Muscle layer of colon (tissue), 2 donors: Measurements from ENCODE around the gene OR10AD1.

ENCODE experiments used
- H3K27ac ChIP-seq: one replicate; pipeline ENCODE4 v1.7.0; 2013; ENCODE audit warnings: low read depth, mild to moderate bottlenecking, low read length, moderate library complexity
- H3K27me3 ChIP-seq, 2 donors: one replicate each; pipeline ENCODE4 v1.7.0; 2013; ENCODE audit warnings: low read length in 2 of 2, mild to moderate bottlenecking in 2 of 2; ENCODE audit not compliant: insufficient read depth in 2 of 2, control insufficient read depth in 1 of 2
- H3K36me3 ChIP-seq: one replicate; pipeline ENCODE4 v1.7.0; 2013; ENCODE audit warnings: mild to moderate bottlenecking, low read length; ENCODE audit not compliant: insufficient read depth
- H3K4me1 ChIP-seq: one replicate; pipeline ENCODE4 v1.7.0; 2013; ENCODE audit warnings: mild to moderate bottlenecking, low read length; ENCODE audit not compliant: insufficient read depth
- H3K4me3 ChIP-seq, 2 donors: one replicate each; pipeline ENCODE4 v1.7.0; 2013; ENCODE audit warnings: low read length in 2 of 2, low read depth in 1 of 2, mild to moderate bottlenecking in 1 of 2, moderate library complexity in 1 of 2
- H3K9ac ChIP-seq: one replicate; pipeline ENCODE4 v1.7.0; 2013; ENCODE audit warnings: low read length
- H3K9me3 ChIP-seq: one replicate; pipeline ENCODE4 v1.7.0; 2013; ENCODE audit warnings: mild to moderate bottlenecking, low read length
- donor health status: abdominal sarcoma.
- donor health status: Adenocarcinoma of cecum.

OR10AD1 gene

DNA sequence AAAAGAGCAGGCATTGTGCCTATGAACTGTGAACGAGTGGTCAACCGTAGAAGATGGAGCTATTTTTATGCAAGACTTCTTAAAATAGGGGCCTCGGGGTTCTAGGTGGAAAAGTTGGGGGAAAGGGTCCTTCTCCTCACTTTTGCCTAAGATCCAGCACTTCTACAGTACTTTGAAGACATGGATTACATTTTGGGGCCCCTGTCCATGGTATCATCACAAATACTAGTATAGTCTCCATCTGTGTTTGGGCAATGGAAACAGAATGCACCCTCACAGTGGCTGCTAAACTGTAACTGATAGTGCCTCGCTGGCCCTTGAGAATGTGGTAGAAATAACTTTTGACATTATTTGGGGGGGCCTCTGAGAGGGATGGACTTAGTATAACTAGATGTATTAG lies 25.1 kb downstream of the OR10AD1 start:
- H3K9me3 ChIP-seq: no peaks in the 10 kb centered on the region
- peaks cover 8% of the 10 kb centered on the region for H3K4me1 ChIP-seq

DNA sequence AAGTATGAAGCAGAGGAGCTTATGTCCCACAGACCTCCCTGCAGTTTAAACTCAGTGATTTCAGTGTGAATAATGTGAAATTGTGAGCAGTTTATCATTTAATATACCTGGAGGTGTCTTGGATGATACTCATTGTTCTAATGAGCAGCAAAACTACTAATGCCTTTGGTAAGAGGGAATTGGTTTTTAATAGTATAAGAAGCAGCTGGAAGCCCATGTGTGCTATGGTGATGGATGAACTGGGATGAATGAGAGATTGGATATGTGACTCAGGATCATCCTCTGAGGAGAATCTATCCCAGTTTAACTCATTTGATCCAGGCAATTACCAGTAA lies 26.7 kb downstream of the OR10AD1 start:
- no peak overlapping the region for H3K27ac ChIP-seq
- H3K9ac ChIP-seq: no peak overlapping the region
- H3K4me3 ChIP-seq: no peak overlapping the region
- no peaks in the 10 kb centered on the region for H3K9me3 ChIP-seq
- H3K36me3 ChIP-seq: no peaks in the 10 kb centered on the region
- H3K27me3 ChIP-seq: peaks cover 6 to 15% of the 10 kb centered on the region in 2 donors
- no peaks in the 10 kb centered on the region for H3K4me1 ChIP-seq

More for the DNA sequence above, 25.1 kb downstream of the OR10AD1 start:
- peaks cover 17 to 30% of the 10 kb centered on the region in 2 donors for H3K27me3 ChIP-seq
- no peak overlapping the region for H3K27ac ChIP-seq
- H3K36me3 ChIP-seq: no peaks in the 10 kb centered on the region
- no peak overlapping the region for H3K9ac ChIP-seq
- H3K4me3 ChIP-seq: no peak overlapping the region

DNA sequence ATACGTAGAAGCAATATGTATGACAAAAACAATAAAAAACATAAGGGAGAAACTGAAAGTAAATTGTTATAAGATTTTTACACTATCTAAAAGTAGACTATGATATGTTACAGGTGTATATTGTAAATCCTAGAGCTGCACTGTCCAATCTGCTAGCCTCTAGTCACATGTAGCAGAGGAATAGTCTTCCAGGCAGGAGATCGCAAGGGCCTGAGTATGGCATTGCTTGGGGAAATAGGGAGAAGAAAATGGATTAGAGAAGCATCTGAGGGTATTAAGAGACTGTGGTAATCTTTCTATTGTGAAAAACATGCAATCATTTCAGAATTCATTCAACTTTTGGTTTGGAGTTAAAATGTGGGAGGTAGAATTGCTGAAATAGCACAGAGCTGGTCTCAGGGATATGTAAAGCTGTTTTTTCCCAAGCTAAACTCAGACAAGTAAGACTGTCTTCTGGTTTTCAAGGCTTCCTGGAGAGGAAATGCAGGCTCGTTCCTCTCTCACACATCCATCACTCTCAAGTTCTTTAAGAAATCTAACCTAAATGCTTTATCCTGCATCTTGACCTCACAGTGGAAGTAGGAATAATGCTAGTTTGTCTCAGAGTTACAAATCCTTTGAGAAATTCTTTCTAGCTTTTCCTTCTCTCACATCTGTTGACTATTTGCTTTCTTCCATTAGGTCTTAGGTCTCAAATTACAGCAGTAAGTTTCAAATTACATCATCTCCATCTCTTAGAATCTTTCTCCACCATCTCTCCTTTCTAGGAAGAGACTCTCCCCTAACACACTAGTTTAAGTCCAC lies 27.3 kb downstream of the OR10AD1 start:
- no peak overlapping the region for H3K9ac ChIP-seq

DNA sequence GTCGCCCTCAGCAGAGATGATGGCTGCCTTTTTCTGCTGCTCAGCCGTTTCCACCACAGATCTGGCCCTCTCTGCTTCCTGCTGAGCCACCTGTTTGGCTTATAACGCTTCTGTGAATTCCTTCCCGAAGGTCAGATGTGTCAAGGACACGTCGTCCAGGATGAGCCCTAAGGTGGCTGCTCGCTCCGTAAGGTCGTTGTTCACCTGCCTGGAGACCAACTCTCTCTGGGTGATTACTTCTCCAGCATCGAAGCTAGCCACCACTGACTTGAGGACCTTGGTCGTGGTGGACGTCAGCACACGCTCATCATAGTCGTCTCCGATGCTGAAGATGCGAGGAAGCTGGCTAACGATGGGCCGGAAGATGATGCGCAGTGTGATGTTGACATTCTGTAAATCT lies 34.1 kb downstream of the OR10AD1 start:
- Histone ChIP-seq H3K9ac (no peak overlapping the region), H3K4me1 (no peaks in the 10 kb centered on the region), H3K36me3 (no peaks in the 10 kb centered on the region), H3K9me3 (no peaks in the 10 kb centered on the region), H3K27me3 (no peaks in the 10 kb centered on the region), H3K4me3 (no peak overlapping the region), H3K27ac (no peak overlapping the region)

More for the DNA sequence above, 27.3 kb downstream of the OR10AD1 start:
- Histone ChIP-seq H3K36me3 (no peaks in the 10 kb centered on the region), H3K27me3 (peaks cover 0 to 9% of the 10 kb centered on the region in 2 donors), H3K4me1 (no peaks in the 10 kb centered on the region), H3K4me3 (no peak overlapping the region), H3K27ac (no peak overlapping the region), H3K9me3 (no peaks in the 10 kb centered on the region)

DNA sequence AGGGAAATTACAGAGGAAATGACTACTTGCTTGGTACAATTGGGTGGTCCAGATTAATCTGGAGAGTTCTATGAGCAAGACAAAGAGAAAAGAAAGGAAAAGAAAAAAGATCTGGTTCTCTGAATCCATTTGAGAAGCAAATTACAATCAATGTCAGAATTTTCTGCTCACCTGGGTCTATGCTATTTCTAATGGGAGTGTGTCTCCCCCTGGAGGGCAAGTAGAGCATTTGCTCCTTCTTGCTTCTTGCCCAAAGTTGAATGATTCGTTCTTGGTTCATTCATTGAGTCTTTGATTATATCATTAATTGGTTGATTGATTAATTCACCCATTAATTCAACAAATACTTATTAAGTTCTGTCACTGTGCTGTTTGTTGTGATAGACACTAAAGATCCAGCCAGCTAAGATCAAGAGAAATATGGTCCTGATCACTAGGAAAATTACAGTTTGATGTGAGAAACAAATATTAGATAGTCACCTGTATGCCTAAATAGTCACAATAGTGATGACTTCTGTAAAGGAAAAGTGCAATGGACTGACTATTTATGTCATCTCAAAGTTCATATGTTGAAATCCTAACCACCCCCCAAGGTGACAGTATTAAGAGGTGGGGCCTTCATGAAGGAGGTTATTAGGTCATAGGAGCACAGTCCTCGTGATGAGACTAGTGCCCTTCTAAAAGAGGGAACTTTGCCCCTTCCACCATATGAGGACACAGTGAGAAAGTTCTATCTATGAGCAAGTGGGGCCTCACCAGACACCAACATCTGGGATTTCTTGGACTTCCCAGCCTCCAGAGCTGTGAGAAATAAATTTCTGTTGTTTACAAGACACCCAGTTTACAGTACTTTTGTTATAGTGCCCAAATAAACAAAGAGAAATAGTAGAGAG lies 37.8 kb downstream of the OR10AD1 start:
- H3K36me3 ChIP-seq: no peaks in the 10 kb centered on the region
- H3K4me3 ChIP-seq: no peak overlapping the region
- no peak overlapping the region for H3K9ac ChIP-seq
- H3K27ac ChIP-seq: no peak overlapping the region
- H3K27me3 ChIP-seq: no peaks in the 10 kb centered on the region
- no peaks in the 10 kb centered on the region for H3K4me1 ChIP-seq
- no peaks in the 10 kb centered on the region for H3K9me3 ChIP-seq

DNA sequence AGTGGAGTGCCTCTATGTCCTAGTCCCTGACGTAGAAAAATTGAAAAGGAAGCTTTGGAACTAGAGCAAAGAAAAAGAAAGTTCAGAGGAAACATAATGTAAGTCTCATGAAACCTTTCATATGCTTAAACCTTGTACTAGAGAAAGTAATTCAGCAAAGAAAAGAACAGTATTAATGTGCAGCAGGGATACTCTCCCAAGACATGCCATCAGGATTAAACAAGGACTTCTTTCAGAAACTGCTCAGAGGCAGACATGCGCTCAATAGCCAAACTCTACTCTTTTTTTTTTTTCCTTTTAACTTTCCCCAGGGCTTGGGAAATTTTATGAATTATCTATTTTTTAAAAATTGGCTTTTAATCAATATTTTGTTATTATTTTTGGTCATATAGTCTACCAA lies 38.6 kb downstream of the OR10AD1 start:
- H3K4me3 ChIP-seq: no peak overlapping the region
- H3K27ac ChIP-seq: no peak overlapping the region
- H3K9me3 ChIP-seq: no peaks in the 10 kb centered on the region
- no peaks in the 10 kb centered on the region for H3K4me1 ChIP-seq
- no peaks in the 10 kb centered on the region for H3K36me3 ChIP-seq
- no peak overlapping the region for H3K9ac ChIP-seq
- no peaks in the 10 kb centered on the region for H3K27me3 ChIP-seq

DNA sequence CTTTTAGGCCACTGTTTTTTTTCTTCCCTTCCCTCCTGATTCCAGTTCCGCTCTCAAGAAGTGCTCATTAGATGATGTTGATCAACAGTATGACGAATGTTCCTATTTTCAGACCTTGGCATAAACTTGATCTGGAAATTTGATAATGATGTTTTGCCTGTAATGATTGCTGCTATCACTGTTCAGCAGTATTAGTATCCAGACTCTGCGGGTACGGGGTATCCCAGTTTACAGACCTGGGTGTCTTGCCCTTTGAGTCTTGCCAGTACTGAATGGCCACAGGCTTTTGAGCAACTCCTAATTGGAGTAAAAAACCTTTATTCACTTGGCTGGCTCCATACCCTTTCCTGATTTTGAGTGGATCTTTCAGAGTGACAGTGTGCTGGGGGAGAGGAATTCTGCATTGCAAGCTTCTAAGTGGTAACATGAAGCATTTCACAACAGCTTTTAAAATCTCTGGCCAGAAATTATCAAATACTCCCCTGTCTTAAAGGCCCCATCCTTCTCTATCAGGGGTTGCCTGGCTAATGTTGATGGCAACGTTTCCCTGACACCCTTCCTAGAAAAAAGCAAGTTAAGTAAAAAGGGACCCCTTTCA lies 39.8 kb downstream of the OR10AD1 start:
- H3K9ac ChIP-seq: no peak overlapping the region
- H3K9me3 ChIP-seq: no peaks in the 10 kb centered on the region
- no peak overlapping the region for H3K27ac ChIP-seq
- H3K4me1 ChIP-seq: no peaks in the 10 kb centered on the region
- no peak overlapping the region for H3K4me3 ChIP-seq
- no peaks in the 10 kb centered on the region for H3K27me3 ChIP-seq
- no peaks in the 10 kb centered on the region for H3K36me3 ChIP-seq

DNA sequence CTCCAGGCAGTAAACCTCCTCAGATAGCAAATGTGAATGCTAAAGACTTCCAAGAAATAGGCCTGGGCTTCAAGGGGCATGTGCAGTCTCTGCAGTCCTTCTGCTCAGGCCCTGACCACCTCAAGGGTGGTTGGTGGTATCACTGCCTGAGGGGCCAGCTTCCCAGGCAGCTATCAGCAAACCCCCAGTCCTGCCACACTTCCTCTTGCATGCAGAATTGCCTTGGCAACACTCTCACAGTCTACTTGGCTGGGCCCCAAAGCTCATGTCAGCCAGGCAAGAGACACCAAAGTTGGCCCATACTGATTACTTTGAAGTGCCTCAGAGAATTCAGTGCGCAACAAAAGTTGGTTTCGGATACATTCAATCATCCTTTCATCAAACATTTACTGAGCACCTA lies 42.3 kb downstream of the OR10AD1 start:
- H3K9me3 ChIP-seq: no peaks in the 10 kb centered on the region
- H3K27ac ChIP-seq: no peak overlapping the region
- no peaks in the 10 kb centered on the region for H3K4me1 ChIP-seq
- H3K27me3 ChIP-seq: no peaks in the 10 kb centered on the region
- no peak overlapping the region for H3K4me3 ChIP-seq
- no peak overlapping the region for H3K9ac ChIP-seq
- H3K36me3 ChIP-seq: no peaks in the 10 kb centered on the region

DNA sequence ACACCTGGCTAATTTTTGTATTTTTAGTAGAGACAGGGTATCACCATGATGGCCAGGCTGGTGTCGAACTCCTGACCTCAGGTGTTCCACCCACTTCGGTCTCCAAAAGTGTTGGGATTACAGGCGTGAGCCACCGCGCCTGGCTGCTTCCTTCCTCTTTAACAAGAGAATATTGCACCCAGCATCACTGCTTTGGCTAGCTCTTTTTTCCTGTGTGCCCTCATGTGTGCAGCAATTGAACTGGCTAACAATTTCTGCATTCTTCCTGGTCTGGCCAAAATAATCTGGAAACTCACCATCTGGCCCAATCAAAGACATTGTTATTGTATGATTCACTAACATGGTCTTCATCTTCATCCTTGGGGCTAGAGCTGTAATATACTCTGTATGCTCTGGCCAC lies 43.0 kb downstream of the OR10AD1 start:
- Histone ChIP-seq H3K9ac (no peak overlapping the region), H3K27ac (no peak overlapping the region), H3K4me3 (no peak overlapping the region), H3K27me3 (no peaks in the 10 kb centered on the region), H3K9me3 (no peaks in the 10 kb centered on the region), H3K36me3 (no peaks in the 10 kb centered on the region), H3K4me1 (no peaks in the 10 kb centered on the region)

DNA sequence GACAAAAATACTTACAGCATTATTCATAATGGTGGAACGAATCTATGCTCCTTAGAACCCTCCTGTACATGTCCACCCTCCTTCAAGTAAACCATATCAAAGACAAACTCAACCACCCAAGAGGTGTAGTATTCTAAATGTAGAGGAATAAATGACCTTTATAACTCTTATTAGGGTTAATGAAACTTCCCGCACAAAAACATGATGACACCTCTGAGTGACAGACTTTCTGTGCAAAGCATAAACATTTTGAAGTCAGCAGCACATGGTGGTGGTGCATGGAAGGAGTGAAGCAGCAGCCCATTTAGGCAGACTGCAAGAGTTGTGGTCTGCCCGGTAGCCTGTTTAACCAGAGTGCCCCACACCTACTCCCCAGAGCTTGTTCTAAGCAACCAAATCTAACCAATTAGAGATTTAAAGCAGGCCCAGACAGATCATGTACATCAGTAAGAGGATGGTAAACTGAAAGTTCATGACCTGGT lies 45.2 kb downstream of the OR10AD1 start:
- Histone ChIP-seq H3K27me3 (no peaks in the 10 kb centered on the region), H3K27ac (peak overlapping the region; percentile 76), H3K36me3 (peaks cover 5% of the 10 kb centered on the region), H3K9ac (peak overlapping the region; percentile 12), H3K9me3 (no peaks in the 10 kb centered on the region), H3K4me1 (no peaks in the 10 kb centered on the region), H3K4me3 (peak overlapping the region; percentile 43 to 99)
